Colonic mucosa (tissue), 4 donors: ENCODE data around the gene FLT1. TPM values are rescaled to one million over a fixed set of nuclear protein-coding genes. Genes with fewer than 3 reads are reported as not detected.

Source experiments
- DNase-seq: peaks from one replicate; pipeline ENCODE4 v3.0.0-alpha.2; 2020
- H3K27ac ChIP-seq: fragments of 200-600 bp; one replicate; pipeline ENCODE4 v1.8.0; 2021
- H3K27me3 ChIP-seq: fragments of 200-600 bp; one replicate; pipeline ENCODE4 v1.8.0; 2021
- H3K36me3 ChIP-seq: fragments of 200-600 bp; one replicate; pipeline ENCODE4 v1.8.0; 2021
- H3K4me1 ChIP-seq: fragments of 200-600 bp; one replicate; pipeline ENCODE4 v1.8.0; 2021; ENCODE audit warnings: mild to moderate bottlenecking
- H3K4me3 ChIP-seq: fragments of 200-600 bp; one replicate; pipeline ENCODE4 v1.8.0; 2021
- H3K9ac ChIP-seq, 2 donors: one replicate each; pipeline ENCODE4 v1.7.0; 2013; ENCODE audit warnings: control low read depth in 2 of 2, low read depth in 2 of 2, low read length in 2 of 2
- H3K9me3 ChIP-seq: fragments of 200-600 bp; one replicate; pipeline ENCODE4 v1.8.0; 2021
- intact Hi-C: fragments of 100-400 bp; cut with DNase I; formaldehyde crosslinking; loops from one replicate; pipeline ENCODE4 v1.14.1; 2022
- total RNA-seq, 2 donors: library from RNA; stranded (reverse); fragmentation: NEBNext Ultra II Directional in 1 of 2; extraction: Animal tissue kit (Norgen Biotek cat#: 25700) in 1 of 2; gene quantifications; one replicate each; pipeline ENCODE4 v1.2.1, GENCODE V29; 2021
- TF ChIP-seq, protein P1 (sequence below): fragments of 200-600 bp; IDR thresholded peaks from one replicate; pipeline ENCODE4 v1.8.0; 2022; ENCODE audit warnings: antibody characterized with exemption, mild to moderate bottlenecking
- donor health status: healthy.
- donor health status: DM: no; HTN: no; CAD: no.
- donor health status: DM: no; HTN: no; CAD: no.

FLT1 gene
- total RNA-seq, 2 donors from 2014 or later: 4.7 to 16.6 TPM

DNA sequence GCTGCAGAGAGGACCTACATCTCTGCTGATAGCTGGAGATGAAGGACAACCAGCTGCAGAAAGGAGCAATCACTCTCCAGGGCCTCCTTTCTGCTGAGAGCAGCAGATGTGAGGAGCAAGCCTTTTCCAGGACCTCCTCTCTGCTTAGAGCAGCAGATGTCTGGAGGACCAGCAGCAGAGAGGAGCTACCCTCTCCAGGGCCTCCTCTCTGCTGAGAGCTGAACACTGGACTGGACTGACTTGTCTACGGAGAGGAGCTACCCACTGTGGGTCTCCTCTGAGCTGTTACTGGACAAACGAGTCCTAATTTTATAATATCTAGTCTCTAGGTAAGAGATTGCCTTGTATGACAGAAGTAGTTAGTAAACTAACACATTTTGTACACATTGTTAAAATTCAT is 40.8 kb upstream of the FLT1 start:
- Histone ChIP-seq H3K36me3 (no peaks in the 10 kb centered on the region), H3K27me3 (peaks cover 7% of the 10 kb centered on the region), H3K4me3 (no peak overlapping the region), H3K9me3 (no peaks in the 10 kb centered on the region), H3K9ac (no peak overlapping the region), H3K4me1 (no peaks in the 10 kb centered on the region), H3K27ac (no peak overlapping the region)
- TF ChIP-seq, protein P1, sequence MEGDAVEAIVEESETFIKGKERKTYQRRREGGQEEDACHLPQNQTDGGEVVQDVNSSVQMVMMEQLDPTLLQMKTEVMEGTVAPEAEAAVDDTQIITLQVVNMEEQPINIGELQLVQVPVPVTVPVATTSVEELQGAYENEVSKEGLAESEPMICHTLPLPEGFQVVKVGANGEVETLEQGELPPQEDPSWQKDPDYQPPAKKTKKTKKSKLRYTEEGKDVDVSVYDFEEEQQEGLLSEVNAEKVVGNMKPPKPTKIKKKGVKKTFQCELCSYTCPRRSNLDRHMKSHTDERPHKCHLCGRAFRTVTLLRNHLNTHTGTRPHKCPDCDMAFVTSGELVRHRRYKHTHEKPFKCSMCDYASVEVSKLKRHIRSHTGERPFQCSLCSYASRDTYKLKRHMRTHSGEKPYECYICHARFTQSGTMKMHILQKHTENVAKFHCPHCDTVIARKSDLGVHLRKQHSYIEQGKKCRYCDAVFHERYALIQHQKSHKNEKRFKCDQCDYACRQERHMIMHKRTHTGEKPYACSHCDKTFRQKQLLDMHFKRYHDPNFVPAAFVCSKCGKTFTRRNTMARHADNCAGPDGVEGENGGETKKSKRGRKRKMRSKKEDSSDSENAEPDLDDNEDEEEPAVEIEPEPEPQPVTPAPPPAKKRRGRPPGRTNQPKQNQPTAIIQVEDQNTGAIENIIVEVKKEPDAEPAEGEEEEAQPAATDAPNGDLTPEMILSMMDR: no peak
- intact Hi-C loops: no loop called here
- DNase-seq: no peak

DNA sequence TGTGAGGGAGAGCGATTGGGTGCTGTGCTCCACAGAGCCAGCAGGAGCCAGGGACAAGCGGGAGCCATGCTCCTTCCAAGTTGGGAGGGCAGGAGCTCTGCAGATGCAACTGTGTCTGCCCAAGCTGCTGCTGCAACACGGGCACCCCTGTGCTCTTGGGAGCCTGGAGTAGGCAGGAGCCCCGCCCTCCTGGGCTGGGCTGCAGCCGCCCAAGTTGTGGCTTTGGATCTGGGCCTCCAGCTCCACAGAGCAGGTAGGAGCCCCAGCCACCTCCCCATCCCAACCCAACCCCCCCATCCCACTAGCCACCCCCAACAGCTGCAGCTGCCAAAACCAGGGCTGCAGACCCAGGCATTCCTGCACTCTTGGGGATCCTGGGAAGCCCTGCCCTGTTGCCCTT is 39.9 kb upstream of the FLT1 start:
- TF ChIP-seq, protein P1: no peak
- no peak overlapping the region for H3K27ac ChIP-seq
- no peak for DNase-seq
- H3K9ac ChIP-seq: no peak overlapping the region
- peaks cover 9% of the 10 kb centered on the region for H3K27me3 ChIP-seq
- intact Hi-C loops: no loop called here
- no peaks in the 10 kb centered on the region for H3K4me1 ChIP-seq
- no peaks in the 10 kb centered on the region for H3K36me3 ChIP-seq
- no peak overlapping the region for H3K4me3 ChIP-seq
- no peaks in the 10 kb centered on the region for H3K9me3 ChIP-seq

DNA sequence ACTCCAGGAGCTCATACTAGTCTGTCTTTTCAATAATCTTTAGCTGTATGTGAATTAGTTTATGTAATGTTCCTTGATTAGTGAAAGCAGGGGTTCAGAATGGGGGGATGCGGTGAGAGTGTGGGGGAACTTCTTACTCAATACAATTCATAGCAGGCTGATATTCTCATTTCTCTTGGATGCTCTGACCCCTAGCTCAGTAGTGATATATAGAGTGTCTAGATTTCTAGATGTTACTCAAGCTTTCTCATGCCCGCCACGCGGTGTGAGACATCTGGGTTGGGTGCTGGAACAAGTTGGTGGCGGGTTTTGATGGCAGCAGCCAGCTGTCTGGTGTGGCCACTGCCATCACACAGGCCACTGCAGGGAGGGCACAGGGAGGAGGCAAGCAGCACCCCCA is 39.3 kb upstream of the FLT1 start:
- intact Hi-C loops: no loop called here
- no peak overlapping the region for H3K9ac ChIP-seq
- H3K36me3 ChIP-seq: no peaks in the 10 kb centered on the region
- no peaks in the 10 kb centered on the region for H3K9me3 ChIP-seq
- H3K27me3 ChIP-seq: peaks cover 9% of the 10 kb centered on the region
- H3K27ac ChIP-seq: no peak overlapping the region
- no peak for DNase-seq
- no peak overlapping the region for H3K4me3 ChIP-seq
- TF ChIP-seq, protein P1: no peak
- no peaks in the 10 kb centered on the region for H3K4me1 ChIP-seq

DNA sequence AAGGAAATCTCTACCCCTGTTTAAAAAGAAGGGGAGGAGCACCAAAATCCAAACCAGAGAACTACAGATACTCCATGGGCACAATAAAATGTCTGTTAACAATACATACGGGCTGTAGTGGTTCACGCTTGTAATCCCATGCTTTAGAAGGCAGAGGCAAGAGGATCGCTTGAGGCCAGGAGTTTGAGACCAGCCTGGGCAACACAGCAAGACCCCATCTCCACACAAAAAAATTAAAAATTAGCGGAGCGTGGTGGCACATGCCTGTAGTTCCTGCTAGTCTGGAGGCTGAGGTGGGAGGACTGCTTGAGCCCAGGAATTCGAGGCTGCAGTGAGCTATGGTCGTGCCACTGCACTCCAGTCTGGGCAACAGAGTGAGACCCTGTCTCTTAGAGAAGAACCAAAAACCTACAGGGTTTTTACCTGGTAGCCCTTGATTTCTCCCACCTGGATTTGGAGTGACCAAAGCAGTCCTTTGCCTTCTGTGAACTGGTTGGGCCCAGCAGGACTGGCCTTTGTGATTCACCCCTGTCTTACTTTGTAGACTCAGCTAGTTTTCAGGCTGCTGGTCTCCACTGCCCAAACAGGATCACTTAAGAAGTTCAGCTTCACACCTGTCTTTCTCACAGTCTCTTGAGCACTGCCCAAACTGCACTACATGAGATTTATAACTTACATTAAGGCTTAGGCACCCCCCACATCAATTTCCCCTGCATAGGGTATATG is 38.7 kb upstream of the FLT1 start:
- no peaks in the 10 kb centered on the region for H3K36me3 ChIP-seq
- no peak overlapping the region for H3K4me3 ChIP-seq
- TF ChIP-seq, protein P1: no peak
- no peaks in the 10 kb centered on the region for H3K4me1 ChIP-seq
- peaks cover 9% of the 10 kb centered on the region for H3K27me3 ChIP-seq
- no peak overlapping the region for H3K27ac ChIP-seq
- no peak overlapping the region for H3K9ac ChIP-seq
- DNase-seq: no peak
- intact Hi-C loops: no loop called here
- no peaks in the 10 kb centered on the region for H3K9me3 ChIP-seq

DNA sequence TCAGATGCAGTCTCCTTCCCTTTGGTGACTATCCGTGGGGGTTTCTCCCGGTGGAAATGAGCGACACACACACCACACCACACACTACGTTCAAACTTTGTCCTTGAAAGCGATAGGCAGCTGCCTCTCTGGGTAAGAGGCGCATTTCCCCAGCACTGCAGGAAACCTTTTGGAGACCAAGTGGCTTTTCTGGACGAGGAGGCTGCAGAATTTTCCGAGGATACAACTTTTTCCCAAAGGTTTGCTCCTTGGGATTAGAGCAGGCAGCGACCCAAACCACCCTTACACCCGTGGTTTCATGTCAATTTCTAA is 38.2 kb upstream of the FLT1 start:
- no peak overlapping the region for H3K4me3 ChIP-seq
- H3K27me3 ChIP-seq: peaks cover 9% of the 10 kb centered on the region
- H3K9me3 ChIP-seq: no peaks in the 10 kb centered on the region
- H3K36me3 ChIP-seq: no peaks in the 10 kb centered on the region
- no peak overlapping the region for H3K27ac ChIP-seq
- TF ChIP-seq, protein P1: no peak
- no peak for DNase-seq
- intact Hi-C loops: no loop called here
- H3K4me1 ChIP-seq: no peaks in the 10 kb centered on the region
- no peak overlapping the region for H3K9ac ChIP-seq
